DOHH2 (cell line): ENCODE results near the gene ABHD12B.

Experiments
- H3F3A ChIP-seq: fragments of 200-600 bp; sonication (generic), shearing (Covaris generic); 2 replicates; pipeline ENCODE4 v1.6.0; 2016; ENCODE audit warnings: antibody characterized with exemption, mild to moderate bottlenecking; ENCODE audit not compliant: control insufficient read depth, insufficient read depth
- H3K27ac ChIP-seq: fragments of 200-600 bp; sonication (generic); 2 replicates; pipeline ENCODE4 v1.5.1; 2014; ENCODE audit warnings: low read depth, mild to moderate bottlenecking, low read length, moderate library complexity
- H3K27me3 ChIP-seq: fragments of 200-600 bp; sonication (generic); 2 replicates; pipeline ENCODE4 v1.6.1; 2014; ENCODE audit warnings: mild to moderate bottlenecking, low read length, mixed read lengths; ENCODE audit not compliant: control insufficient read depth
- H3K36me3 ChIP-seq: fragments of 200-600 bp; sonication (generic); 2 replicates; pipeline ENCODE4 v1.6.1; 2014; ENCODE audit warnings: mild to moderate bottlenecking, low read length, moderate library complexity, mixed read lengths; ENCODE audit not compliant: control insufficient read depth
- H3K4me1 ChIP-seq: fragments of 200-600 bp; sonication (generic); 2 replicates; pipeline ENCODE4 v1.6.1; 2014; ENCODE audit warnings: mild to moderate bottlenecking, low read length, mixed read lengths; ENCODE audit not compliant: control insufficient read depth
- H3K4me2 ChIP-seq: fragments of 200-600 bp; sonication (generic); 2 replicates; pipeline ENCODE4 v1.6.0; 2014; ENCODE audit warnings: mild to moderate bottlenecking, low read length, moderate library complexity
- H3K4me3 ChIP-seq: fragments of 200-600 bp; sonication (generic); 2 replicates; pipeline ENCODE4 v1.5.1; 2014; ENCODE audit warnings: mild to moderate bottlenecking, low read length, mixed read lengths
- H3K79me2 ChIP-seq: fragments of 200-600 bp; sonication (generic); 2 replicates; pipeline ENCODE4 v1.6.1; 2014; ENCODE audit warnings: mild to moderate bottlenecking, low read length, mixed read lengths; ENCODE audit not compliant: control insufficient read depth
- H3K9me2 ChIP-seq: fragments of 200-600 bp; sonication (generic); replicated peaks from 2 replicates; pipeline ENCODE4 v1.6.1; 2014; ENCODE audit warnings: mild to moderate bottlenecking, low read length, mixed read lengths; ENCODE audit not compliant: control insufficient read depth
- H3K9me3 ChIP-seq: fragments of 200-600 bp; sonication (generic); 2 replicates; pipeline ENCODE4 v1.6.1; 2014; ENCODE audit warnings: antibody characterized with exemption, low read length, mixed read lengths; ENCODE audit not compliant: control insufficient read depth, insufficient read depth
- H4K20me1 ChIP-seq: fragments of 200-600 bp; sonication (generic); 2 replicates; pipeline ENCODE4 v1.6.0; 2014; ENCODE audit warnings: low read depth, mild to moderate bottlenecking, antibody characterized with exemption, low read length, moderate library complexity; ENCODE audit not compliant: control insufficient read depth, insufficient read depth
- EZH2phosphoT487 ChIP-seq: fragments of 200-600 bp; sonication (generic); IDR thresholded peaks from 2 replicates; pipeline ENCODE4 v1.6.1; 2017; ENCODE audit warnings: borderline replicate concordance, mild to moderate bottlenecking, antibody characterized with exemption, low read length, moderate library complexity, mixed read lengths
- TF ChIP-seq, protein P1 (sequence below): fragments of 200-600 bp; sonication (generic); IDR thresholded peaks from one replicate; pipeline ENCODE4 v1.5.1; 2014; ENCODE audit warnings: antibody characterized with exemption, mild to moderate bottlenecking, low read depth, low read length; ENCODE audit not compliant: poor library complexity, severe bottlenecking

ABHD12B gene

DNA sequence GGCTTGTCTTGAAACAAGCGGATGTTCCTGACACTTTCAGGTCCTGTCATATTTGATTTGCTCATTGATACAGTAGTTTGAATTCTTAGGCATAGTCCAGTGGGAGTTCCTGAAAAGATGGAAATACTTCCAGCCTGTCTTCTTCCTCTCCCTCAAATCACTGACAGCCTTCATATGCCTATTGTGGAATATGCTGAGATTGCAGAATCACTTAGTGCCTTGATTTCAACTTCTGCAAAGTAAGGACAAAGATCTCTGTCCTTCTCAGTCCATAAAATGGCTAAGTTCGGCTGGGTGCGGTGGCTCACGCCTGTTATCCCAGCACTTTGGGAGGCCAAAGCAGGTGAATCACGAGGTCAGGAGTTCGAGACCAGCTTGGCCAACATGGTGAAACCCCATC lies 79.2 kb downstream of the ABHD12B start:
- H3K27me3 ChIP-seq = no peaks in the 10 kb centered on the region

DNA sequence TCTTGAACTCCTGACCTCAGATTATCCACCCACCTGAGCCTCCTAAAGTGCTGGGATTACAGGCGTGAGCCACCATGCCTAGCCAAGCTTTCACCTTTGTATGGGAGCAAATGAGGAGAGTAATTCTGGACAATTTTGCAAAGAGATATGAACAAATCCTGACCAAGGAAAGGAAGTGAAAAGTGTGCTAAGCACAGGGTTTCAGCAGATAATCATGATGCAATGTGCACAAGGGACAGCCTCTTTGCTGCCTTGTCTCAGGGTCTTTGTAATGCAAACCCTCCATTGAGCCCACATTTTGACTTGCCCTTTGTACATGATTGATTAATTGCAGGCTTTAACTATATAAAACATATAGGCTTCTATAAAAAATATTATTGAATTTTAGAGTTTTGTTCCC lies 81.6 kb downstream of the ABHD12B start:
- TF ChIP-seq EZH2phosphoT487 = no peak
- TF ChIP-seq, protein P1, sequence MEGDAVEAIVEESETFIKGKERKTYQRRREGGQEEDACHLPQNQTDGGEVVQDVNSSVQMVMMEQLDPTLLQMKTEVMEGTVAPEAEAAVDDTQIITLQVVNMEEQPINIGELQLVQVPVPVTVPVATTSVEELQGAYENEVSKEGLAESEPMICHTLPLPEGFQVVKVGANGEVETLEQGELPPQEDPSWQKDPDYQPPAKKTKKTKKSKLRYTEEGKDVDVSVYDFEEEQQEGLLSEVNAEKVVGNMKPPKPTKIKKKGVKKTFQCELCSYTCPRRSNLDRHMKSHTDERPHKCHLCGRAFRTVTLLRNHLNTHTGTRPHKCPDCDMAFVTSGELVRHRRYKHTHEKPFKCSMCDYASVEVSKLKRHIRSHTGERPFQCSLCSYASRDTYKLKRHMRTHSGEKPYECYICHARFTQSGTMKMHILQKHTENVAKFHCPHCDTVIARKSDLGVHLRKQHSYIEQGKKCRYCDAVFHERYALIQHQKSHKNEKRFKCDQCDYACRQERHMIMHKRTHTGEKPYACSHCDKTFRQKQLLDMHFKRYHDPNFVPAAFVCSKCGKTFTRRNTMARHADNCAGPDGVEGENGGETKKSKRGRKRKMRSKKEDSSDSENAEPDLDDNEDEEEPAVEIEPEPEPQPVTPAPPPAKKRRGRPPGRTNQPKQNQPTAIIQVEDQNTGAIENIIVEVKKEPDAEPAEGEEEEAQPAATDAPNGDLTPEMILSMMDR = no peak
- no peak overlapping the region for H3K4me3 ChIP-seq
- 0 out of 2 replicates have a peak, but pooled peaks cover 3% of the 10 kb centered on the region for H3F3A ChIP-seq
- H3K9me2 ChIP-seq = no peaks in the 10 kb centered on the region
- no peaks in the 10 kb centered on the region for H3K9me3 ChIP-seq
- H3K4me1 ChIP-seq = peaks cover 15% of the 10 kb centered on the region
- no peaks in the 10 kb centered on the region for H4K20me1 ChIP-seq
- H3K27me3 ChIP-seq = no peaks in the 10 kb centered on the region
- H3K27ac ChIP-seq = no peak overlapping the region
- H3K36me3 ChIP-seq = no peaks in the 10 kb centered on the region
- no peak overlapping the region for H3K4me2 ChIP-seq
- H3K79me2 ChIP-seq = no peaks in the 10 kb centered on the region

More for the DNA sequence above, 79.2 kb downstream of the ABHD12B start:
- peaks cover 3% of the 10 kb centered on the region; the same call in 1 of the 2 replicates for H3F3A ChIP-seq
- no peaks in the 10 kb centered on the region for H3K9me2 ChIP-seq
- H3K4me2 ChIP-seq = no peak overlapping the region
- no peaks in the 10 kb centered on the region for H4K20me1 ChIP-seq
- H3K4me3 ChIP-seq = no peak overlapping the region
- peaks cover 15% of the 10 kb centered on the region for H3K4me1 ChIP-seq
- H3K79me2 ChIP-seq = no peaks in the 10 kb centered on the region
- no peak overlapping the region for H3K27ac ChIP-seq
- H3K36me3 ChIP-seq = no peaks in the 10 kb centered on the region
- H3K9me3 ChIP-seq = no peaks in the 10 kb centered on the region
- no peak for TF ChIP-seq EZH2phosphoT487
- TF ChIP-seq, protein P1 = no peak
